Measurements from ENCODE around the gene CLIC1.

CLIC1 gene

GRCh38 chr6:31692353-31692752 lies 44.0 kb downstream of the CLIC1 start:
- Histone ChIP-seq H3F3A (ENCODE audit: low read depth) (no peaks in the 10 kb centered on the region), H4K20me1 (ENCODE audit: insufficient read depth, low read length, poor library complexity, severe bottlenecking) (no peaks in the 10 kb centered on the region), H3K4me2 (ENCODE audit: low read depth, low read length, poor library complexity, severe bottlenecking) (no peak overlapping the region), H3K79me2 (ENCODE audit: insufficient read depth, low read length) (no peaks in the 10 kb centered on the region), H3K36me3 (ENCODE audit: insufficient read depth, low read length) (peaks cover 83% of the 10 kb centered on the region; the same call in 1 of the 2 replicates), H2AFZ (ENCODE audit: low read length) (no peak overlapping the region), H3K9me3 (ENCODE audit: insufficient read depth, low read depth, low read length) (no peaks in the 10 kb centered on the region), H3K4me1 (ENCODE audit: insufficient read depth, low read length, poor library complexity, severe bottlenecking) (no peaks in the 10 kb centered on the region), H3K9ac (ENCODE audit: low read depth, low read length, poor library complexity, severe bottlenecking) (no peak overlapping the region), H3K27me3 (ENCODE audit: insufficient read depth, low read length, poor library complexity, severe bottlenecking) (no peaks in the 10 kb centered on the region), H3K4me3 (ENCODE audit: low read length, poor library complexity, severe bottlenecking) (no peak overlapping the region), H3K9me2 (replicated peaks; ENCODE audit: low read depth, low read length) (no peaks in the 10 kb centered on the region)
- TF ChIP-seq EZH2phosphoT487 (IDR thresholded peaks at IDR 0.05; ENCODE audit: borderline replicate concordance) (no peak), CTCF (conservative IDR thresholded peaks at IDR 0.05; ENCODE audit: low read length) (no peak)

GRCh38 chr6:31691564-31692108 lies 44.7 kb downstream of the CLIC1 start:
- Histone ChIP-seq H3K4me1 (ENCODE audit: insufficient read depth, low read length, poor library complexity, severe bottlenecking) (no peaks in the 10 kb centered on the region), H3K9me3 (ENCODE audit: insufficient read depth, low read depth, low read length) (no peaks in the 10 kb centered on the region), H2AFZ (ENCODE audit: low read length) (no peak overlapping the region), H3F3A (ENCODE audit: low read depth) (no peaks in the 10 kb centered on the region), H3K36me3 (ENCODE audit: insufficient read depth, low read length) (peaks cover 87% of the 10 kb centered on the region; the same call in 1 of the 2 replicates), H3K4me2 (ENCODE audit: low read depth, low read length, poor library complexity, severe bottlenecking) (no peak overlapping the region), H3K27me3 (ENCODE audit: insufficient read depth, low read length, poor library complexity, severe bottlenecking) (no peaks in the 10 kb centered on the region), H3K4me3 (ENCODE audit: low read length, poor library complexity, severe bottlenecking) (no peak overlapping the region), H3K79me2 (ENCODE audit: insufficient read depth, low read length) (no peaks in the 10 kb centered on the region), H4K20me1 (ENCODE audit: insufficient read depth, low read length, poor library complexity, severe bottlenecking) (no peaks in the 10 kb centered on the region), H3K9ac (ENCODE audit: low read depth, low read length, poor library complexity, severe bottlenecking) (no peak overlapping the region), H3K9me2 (replicated peaks; ENCODE audit: low read depth, low read length) (no peaks in the 10 kb centered on the region)
- no peak for TF ChIP-seq EZH2phosphoT487 (IDR thresholded peaks at IDR 0.05; ENCODE audit: borderline replicate concordance)

GRCh38 chr6:31691078-31691463 lies 45.3 kb downstream of the CLIC1 start:
- no peak overlapping the region for H2AFZ ChIP-seq (ENCODE audit: low read length)
- no peak overlapping the region for H3K9ac ChIP-seq (ENCODE audit: low read depth, low read length, poor library complexity, severe bottlenecking)
- H3K4me3 ChIP-seq (ENCODE audit: low read length, poor library complexity, severe bottlenecking) = no peak overlapping the region
- TF ChIP-seq CTCF (conservative IDR thresholded peaks at IDR 0.05; ENCODE audit: low read length) (no peak), EZH2phosphoT487 (IDR thresholded peaks at IDR 0.05; ENCODE audit: borderline replicate concordance) (no peak)
- H4K20me1 ChIP-seq (ENCODE audit: insufficient read depth, low read length, poor library complexity, severe bottlenecking) = no peaks in the 10 kb centered on the region
- no peak overlapping the region for H3K4me2 ChIP-seq (ENCODE audit: low read depth, low read length, poor library complexity, severe bottlenecking)
- H3F3A ChIP-seq (ENCODE audit: low read depth) = no peaks in the 10 kb centered on the region
- H3K4me1 ChIP-seq (ENCODE audit: insufficient read depth, low read length, poor library complexity, severe bottlenecking) = no peaks in the 10 kb centered on the region
- no peaks in the 10 kb centered on the region for H3K9me2 ChIP-seq (replicated peaks; ENCODE audit: low read depth, low read length)
- H3K27me3 ChIP-seq (ENCODE audit: insufficient read depth, low read length, poor library complexity, severe bottlenecking) = no peaks in the 10 kb centered on the region
- peaks cover 91% of the 10 kb centered on the region; the same call in 1 of the 2 replicates for H3K36me3 ChIP-seq (ENCODE audit: insufficient read depth, low read length)
- H3K9me3 ChIP-seq (ENCODE audit: insufficient read depth, low read depth, low read length) = no peaks in the 10 kb centered on the region
- no peaks in the 10 kb centered on the region for H3K79me2 ChIP-seq (ENCODE audit: insufficient read depth, low read length)

Data from Loucy (cell line).